Cortex of kidney (tissue), 1 donor: ENCODE measurements around the gene NDUFA13.

Experiments used
- DNase-seq: peaks from one replicate; lab custom pipeline; 2025; lab: John Stamatoyannopoulos, UW

The NDUFA13 gene

GRCh38 chr19:19489804-19490204, 26.2 kb upstream of the NDUFA13 start:
- no peak for DNase-seq

GRCh38 chr19:19490214-19490968, 25.6 kb upstream of the NDUFA13 start:
- no peak for DNase-seq

- DNase-seq, result no peak
These were observed 24.6 kb upstream of the NDUFA13 start for GRCh38 chr19:19491321-19492025.

DNA sequence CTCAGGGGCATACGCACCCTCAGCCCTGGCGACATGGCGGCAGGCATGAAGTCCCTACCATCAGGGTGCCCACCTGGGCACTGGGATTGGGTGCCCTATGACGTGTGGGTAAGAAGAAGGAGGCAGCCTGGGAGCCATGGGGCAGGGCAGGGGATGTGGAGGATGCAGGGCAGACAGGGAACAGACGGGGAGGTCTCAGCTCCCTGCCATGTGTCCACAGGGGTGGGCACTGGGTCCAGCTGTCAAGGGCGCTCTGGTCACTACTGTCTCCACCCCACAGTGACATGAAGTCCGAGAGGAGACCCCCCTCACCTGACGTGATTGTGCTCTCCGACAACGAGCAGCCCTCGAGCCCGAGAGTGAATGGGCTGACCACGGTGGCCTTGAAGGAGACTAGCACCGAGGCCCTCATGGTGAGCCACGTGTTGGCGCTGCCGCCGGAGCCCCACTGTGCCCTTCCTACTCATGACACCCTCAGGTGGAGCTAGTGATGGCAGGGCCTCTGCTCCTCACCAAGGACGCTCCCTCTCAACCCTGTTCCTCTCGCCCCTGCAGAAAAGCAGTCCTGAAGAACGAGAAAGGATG, 23.9 kb upstream of the NDUFA13 start:
- DNase-seq, result no peak

DNA sequence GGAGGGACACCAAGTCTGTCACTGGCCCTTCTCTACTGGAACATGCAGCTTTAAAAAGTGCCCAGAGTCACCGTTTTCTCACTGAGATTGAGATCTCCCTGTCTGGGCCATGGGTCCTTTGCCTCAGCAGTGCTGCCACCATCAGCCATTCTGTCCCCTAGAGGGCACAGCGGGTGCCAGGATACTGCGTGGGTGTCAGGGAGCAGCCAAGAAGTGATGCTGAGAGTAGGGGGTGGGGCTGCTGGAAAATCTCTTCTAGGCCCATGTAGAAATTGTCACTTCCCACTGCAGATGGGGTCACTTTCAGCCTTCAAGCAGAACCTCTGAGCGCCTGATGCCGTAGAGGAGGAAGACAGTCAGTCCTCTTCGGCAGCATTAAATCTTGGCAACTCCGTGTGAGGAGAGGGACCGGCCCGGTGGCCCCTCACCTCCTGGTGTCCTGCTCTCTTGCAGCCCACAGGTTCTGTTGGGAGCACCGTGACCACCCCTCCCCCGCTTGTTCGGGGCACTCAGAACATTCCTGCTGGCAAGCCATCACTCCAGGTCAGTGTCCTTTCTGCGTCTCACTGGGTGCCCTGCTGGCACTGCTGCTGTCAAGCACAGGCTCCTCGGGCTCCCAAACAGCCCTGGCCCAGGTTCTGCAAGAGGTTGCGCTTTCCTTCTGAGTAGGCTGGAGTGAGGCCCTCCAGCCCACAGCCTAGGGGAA, 22.0 kb upstream of the NDUFA13 start:
- no peak for DNase-seq

DNA sequence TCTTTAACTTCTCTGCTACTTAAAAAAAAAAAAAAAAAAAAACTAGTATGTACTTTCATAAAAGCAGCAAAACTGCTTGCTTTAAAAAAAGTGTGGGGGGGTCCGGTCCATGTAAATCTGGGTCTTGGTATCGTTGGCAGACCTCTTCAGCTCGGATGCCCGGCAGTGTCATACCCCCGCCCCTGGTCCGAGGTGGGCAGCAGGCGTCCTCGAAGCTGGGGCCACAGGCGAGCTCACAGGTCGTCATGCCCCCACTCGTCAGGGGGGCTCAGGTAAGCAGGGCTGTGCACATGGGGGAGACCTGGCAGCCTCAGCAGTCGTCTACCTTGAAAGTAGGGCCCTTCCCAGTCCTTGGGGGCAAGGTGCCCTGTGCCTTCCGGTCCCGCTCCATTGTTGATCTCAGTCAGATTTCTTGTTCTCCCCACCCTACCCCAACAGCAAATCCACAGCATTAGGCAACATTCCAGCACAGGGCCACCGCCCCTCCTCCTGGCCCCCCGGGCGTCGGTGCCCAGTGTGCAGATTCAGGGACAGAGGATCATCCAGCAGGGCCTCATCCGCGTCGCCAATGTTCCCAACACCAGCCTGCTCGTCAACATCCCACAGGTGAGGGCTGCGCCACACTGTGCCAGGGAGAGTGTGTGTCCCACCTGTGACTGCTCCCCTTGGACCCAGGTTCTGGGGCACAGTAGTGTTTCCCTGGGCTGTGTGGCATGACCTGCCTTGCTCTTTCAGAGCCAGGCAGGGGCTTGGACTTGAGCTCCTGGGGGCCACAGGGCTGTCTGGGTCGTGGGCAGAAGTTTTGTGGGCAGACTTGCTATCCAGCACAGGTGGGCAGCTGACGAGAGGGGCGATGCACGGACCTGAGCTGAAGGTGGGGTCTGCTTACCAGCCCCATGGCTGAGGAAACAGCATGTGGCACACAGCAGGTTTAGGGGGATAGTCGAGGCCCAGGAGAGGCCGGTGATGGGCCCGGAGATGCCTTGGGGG, 20.1 kb upstream of the NDUFA13 start:
- DNase-seq, result no peak

- no peak for DNase-seq
These were observed 17.6 kb upstream of the NDUFA13 start for GRCh38 chr19:19498255-19498991.

GRCh38 chr19:19499272-19499995, 16.6 kb upstream of the NDUFA13 start:
- DNase-seq, result no peak

DNA sequence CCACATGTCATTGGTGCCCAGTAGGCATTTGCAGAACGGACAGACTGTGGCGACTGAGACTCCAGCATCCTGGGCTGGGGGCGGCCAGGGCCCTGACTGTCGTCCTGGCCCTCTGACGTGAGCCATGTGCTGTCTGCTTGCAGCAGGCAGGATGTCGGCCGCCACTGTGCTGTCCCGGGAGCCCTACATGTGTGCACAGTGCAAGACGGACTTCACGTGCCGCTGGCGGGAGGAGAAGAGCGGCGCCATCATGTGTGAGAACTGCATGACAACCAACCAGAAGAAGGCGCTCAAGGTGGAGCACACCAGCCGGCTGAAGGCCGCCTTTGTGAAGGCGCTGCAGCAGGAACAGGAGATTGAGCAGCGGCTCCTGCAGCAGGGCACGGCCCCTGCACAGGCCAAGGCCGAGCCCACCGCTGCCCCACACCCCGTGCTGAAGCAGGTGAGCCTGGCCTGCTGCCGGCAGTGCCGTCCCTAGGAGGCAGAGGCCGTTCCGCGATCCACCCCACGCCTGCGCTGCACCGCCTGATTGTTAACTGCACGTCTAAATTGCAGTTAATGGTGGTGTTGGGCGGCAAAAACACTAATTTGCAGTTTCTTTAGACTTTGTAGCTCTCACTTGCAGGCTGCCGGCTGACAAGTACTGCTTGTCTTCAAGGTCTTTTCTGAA, 14.9 kb upstream of the NDUFA13 start:
- no peak for DNase-seq

DNA sequence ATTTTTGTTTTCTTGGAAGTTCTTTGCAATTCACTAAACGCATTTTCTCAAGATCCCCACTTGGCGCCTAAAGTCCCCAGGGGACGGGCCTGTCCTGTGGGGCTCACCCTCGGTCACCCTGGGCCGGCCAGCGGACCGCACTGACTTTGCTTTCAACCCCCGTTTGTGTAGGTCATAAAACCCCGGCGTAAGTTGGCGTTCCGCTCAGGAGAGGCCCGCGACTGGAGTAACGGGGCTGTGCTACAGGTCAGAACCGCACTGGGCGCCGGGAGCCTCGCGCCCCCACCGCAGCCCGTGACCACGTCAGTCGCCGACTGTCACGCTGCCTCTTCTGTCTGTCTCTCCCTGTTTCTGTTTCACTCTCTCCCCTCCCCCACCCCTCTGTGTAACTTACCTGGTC, 14.2 kb upstream of the NDUFA13 start:
- DNase-seq, result no peak

DNA sequence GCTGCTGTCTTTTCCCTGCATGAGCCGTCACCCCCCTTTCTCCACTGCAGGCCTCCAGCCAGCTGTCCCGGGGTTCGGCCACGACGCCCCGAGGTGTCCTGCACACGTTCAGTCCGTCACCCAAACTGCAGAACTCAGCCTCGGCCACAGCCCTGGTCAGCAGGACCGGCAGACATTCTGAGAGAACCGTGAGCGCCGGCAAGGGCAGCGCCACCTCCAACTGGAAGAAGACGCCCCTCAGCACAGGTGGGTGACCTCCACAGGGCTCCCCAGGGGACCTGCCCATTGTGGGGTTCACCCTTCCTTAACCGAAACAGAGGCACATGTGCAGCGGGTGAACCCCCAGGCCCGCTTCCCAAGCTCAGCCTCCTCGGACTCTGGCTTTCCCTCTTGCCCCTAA, 13.7 kb upstream of the NDUFA13 start:
- no peak for DNase-seq

DNA sequence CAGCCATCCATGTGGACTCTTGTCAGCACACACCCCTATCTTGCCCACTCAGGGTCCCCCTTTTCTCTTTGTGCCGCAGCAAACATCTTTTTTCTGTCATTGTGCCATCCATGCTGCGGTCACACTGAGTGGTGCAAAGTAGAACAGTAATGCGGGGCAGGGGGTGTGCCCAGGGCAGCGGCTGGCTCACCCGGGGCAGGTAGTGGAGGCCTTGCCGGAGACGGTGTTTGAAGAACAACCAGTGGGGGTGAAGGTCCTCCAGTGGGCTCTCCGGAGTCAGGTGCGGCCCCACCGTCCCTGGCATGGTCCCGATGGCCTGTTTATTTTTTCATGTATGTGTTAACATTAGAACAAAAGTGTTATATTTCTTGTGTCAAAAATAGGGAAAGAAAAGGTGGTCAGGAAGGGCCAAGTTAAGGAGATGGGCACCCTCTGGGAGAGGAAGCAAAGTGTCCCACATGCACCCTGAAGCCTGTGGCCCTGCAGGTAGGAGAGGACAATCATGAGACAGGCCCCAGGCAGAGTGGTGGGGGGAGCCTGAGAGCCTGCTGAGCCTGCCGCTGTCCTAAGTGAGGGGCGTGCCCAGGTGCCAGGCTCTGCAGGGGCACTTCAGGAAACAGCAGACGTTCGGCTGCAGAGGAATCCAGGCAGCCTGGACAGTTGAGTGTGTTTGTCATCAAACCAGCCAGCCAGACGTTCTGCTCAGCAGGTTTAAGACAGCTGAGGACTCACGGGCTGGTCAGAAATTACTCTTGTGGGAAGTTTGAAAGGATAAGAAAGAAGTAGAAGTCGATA, 13.0 kb upstream of the NDUFA13 start:
- DNase-seq, result no peak

- DNase-seq, result no peak
These were observed 11.0 kb upstream of the NDUFA13 start for GRCh38 chr19:19504754-19505668.

- no peak for DNase-seq
These were observed 10.2 kb upstream of the NDUFA13 start for GRCh38 chr19:19505669-19506326.

DNA sequence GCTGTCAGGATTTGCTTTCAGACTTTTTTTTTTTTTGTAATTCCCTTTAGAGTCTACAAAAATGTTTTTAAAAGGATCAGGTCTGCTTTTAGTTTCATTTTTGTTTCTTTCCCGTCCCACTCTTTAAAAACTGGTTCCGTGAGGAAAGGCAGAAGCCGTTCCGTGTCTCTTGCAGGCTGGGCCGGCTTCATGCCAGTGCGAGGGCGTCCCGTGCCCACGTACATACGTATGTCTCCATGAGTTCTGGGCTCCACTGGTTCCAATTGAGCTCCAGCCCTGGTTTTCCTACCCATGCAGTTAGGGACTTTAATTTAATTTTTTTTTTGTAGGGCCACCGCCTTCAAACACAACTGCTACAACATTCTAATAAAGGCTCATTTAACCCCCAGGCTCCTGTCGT, 9.4 kb upstream of the NDUFA13 start:
- no peak for DNase-seq

DNA sequence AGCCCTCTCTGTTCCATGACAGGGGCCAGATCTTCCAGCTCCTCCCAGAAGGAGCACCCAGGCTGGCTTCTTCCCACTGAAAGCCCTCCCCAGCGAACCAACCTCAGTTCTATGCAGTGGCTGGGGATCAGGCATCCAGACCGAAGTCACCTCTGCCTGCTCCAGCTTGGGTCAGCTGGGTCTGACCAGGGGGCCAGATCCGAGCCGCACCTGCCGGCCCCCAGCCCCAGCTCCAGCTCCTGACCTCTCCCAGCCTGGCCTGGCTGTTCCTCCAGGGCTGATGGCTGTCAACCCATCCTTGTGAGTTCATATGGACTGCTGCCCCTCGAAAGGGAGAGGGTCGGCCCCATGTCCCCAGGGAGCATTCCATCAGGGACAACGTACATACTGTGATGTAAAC, 8.7 kb upstream of the NDUFA13 start:
- no peak for DNase-seq

- no peak for DNase-seq
These were observed 7.8 kb upstream of the NDUFA13 start for GRCh38 chr19:19508217-19508616.
